NCI-H345 treated with DMSO at 0.1 percent for 48 hours (cell line): ENCODE results near the gene CRYZL1.
A peak's percentile ranks its signal among the peaks of the same experiment; 100 is the strongest.

Source experiments
- DNase-seq: peaks from one replicate; lab custom pipeline; 2025; ENCODE audit not compliant: unreplicated experiment; lab: John Stamatoyannopoulos, UW

The CRYZL1 gene

GRCh38 chr21:33542640-33543504 lies 98.7 kb downstream of the CRYZL1 start, which contains the start of gene SON:
Gene SON (plus strand): TSS chr21:33543038. CDS start chr21:33543093, 55 bp downstream.
- DNase-seq, result peak; percentile 99

DNA sequence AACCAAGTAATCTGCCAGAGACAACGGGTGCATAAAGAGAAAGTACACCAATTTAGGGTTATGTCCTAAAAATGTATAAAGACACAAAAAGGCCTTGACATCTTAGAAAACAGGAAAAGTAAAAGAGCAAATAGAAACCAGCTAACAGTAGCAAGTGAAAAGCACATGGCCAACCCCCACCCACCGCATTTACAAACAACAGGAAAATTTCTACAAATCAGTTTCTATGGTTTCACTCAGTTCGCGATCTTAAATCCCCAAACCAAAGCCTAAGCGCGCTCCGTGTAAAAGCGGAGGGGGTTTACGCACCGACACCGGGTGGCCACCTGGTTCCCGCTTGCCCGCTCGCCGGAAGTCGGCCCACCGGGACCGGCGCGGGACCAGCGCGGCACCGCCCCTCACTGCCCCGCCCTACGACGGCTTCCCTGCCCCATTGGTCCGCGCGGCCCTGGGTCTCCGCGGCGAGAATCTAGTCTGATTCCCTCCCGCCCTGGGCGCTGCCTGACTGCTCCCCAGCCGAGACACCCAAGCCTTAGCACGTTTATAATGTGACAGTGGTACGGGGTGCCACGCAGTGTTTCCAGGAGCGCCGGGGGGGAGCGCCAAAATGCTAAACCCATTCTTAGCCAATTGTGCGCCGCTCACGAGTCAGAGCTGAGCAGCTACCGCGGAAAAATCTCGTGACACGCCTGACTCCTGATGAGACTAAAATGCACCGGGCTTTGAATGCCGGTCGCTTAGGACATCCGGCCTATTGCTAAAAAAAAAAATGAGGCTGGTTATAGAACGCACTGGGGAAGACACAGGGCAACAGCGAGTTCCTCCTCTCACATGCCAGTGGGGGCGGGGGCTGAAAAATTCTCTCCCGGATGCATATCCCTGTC lies 99.5 kb downstream of the CRYZL1 start, which contains the start of gene GART:
GART (minus strand) TSS at position 362 of the 884 bp plus-strand sequence. CDS start 2,802 bp downstream, outside the sequence.
- DNase-seq, result peak; percentile 86

DNA sequence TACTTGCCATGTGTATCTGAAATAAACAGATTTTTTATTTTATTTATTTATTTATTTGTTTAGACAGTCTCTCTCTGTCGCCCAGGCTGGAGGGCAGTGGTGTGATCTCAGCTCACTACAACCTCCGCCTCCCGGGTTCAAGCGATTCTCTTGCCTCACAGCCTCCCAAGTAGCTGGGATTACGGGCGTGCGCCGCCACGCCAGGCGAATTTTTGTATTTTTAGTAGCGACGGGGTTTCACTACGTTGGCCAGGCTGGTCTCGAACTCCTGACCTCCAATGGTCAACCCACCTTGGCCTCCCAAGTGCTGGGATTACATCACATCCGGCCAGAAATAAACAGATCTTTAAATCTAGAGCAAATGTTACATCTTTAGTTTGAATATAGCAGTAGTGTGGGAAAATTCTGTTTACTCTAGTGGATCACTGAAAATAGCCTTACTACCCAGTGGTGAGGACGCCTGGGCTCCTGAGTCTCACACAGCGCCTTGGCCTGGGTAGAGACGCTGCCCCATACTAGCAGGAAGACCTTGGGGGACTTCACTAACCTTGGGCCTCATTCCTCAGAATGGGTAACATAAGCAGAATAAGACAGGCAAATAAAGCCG lies 100.3 kb downstream of the CRYZL1 start:
- DNase-seq, result no peak

DNA sequence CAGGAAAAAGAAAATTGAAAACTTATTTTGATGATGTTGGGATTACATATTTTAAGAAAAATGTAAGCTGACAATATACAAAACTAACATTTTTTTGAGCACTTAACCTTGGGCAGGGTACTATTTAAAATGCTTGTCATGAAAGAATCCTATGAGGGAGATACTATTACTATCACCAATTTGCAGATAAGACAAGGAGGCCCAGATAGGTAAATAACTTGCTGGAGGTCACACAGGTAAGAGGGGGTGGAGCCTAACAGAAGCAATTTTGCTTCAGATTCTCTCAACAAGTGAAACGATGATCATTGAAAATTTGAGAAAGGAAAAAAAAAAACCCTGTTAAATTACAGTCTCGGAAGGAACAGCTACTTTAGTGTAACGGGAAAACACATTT lies 100.8 kb downstream of the CRYZL1 start:
- DNase-seq, result no peak

GRCh38 chr21:33539616-33540015 lies 101.9 kb downstream of the CRYZL1 start:
- DNase-seq, result no peak
